Activated CD8-positive, alpha-beta T cell treated with anti-CD3 and anti-CD28 coated beads for 36 hours (primary cell): ENCODE data around the gene FIGLA. TPM values are rescaled to one million over a fixed set of nuclear protein-coding genes. Genes with fewer than 3 reads are reported as not detected.
A peak's percentile ranks its signal among the peaks of the same experiment; 100 is the strongest.

ENCODE experiments used
- ATAC-seq: fragments of 200-7000 bp; cut with Tn5 transposase; one replicate; pipeline ENCODE4 v1.10.0; 2021; ENCODE audit warnings: mild to moderate bottlenecking, moderate library complexity
- CTCF ChIA-PET: fragments of 350-600 bp; sonication (Branson Sonifier 250); formaldehyde crosslinking; loops from one replicate; lab custom pipeline; 2021; ENCODE audit warnings: antibody characterized with exemption; lab: Charles Lee
- POLR2A ChIA-PET: fragments of 350-600 bp; sonication (Branson Sonifier 250); formaldehyde crosslinking; loops from one replicate; lab custom pipeline; 2021; ENCODE audit warnings: antibody characterized with exemption; lab: Charles Lee
- DNase-seq: peaks from one replicate; pipeline ENCODE4 v3.0.0-alpha.2; 2020
- H3K27ac Mint-ChIP-seq: one replicate; pipeline ENCODE4 v1.8.0; 2021; ENCODE audit warnings: mild to moderate bottlenecking, mixed read lengths
- H3K27me3 Mint-ChIP-seq: one replicate; pipeline ENCODE4 v1.8.0; 2021; ENCODE audit warnings: mixed read lengths
- H3K36me3 Mint-ChIP-seq: one replicate; pipeline ENCODE4 v1.8.0; 2021; ENCODE audit warnings: low read depth, mixed read lengths
- H3K4me1 Mint-ChIP-seq: one replicate; pipeline ENCODE4 v1.8.0; 2021; ENCODE audit warnings: low read depth, mixed read lengths
- H3K4me3 Mint-ChIP-seq: one replicate; pipeline ENCODE4 v1.8.0; 2021; ENCODE audit warnings: mild to moderate bottlenecking, moderate library complexity, mixed read lengths
- H3K9me3 Mint-ChIP-seq: one replicate; pipeline ENCODE4 v1.8.0; 2021; ENCODE audit warnings: mixed read lengths
- CTCF ChIP-seq: fragments of 200-600 bp; IDR thresholded peaks from one replicate; pipeline ENCODE4 v1.8.0; 2022; ENCODE audit warnings: antibody characterized with exemption, mild to moderate bottlenecking
- intact Hi-C: fragments of 100-400 bp; cut with micrococcal nuclease; formaldehyde crosslinking; loops from one replicate; pipeline ENCODE4 v1.10.0; 2022
- total RNA-seq, 2 experiments: library from RNA; stranded (reverse); gene quantifications; one replicate each; pipeline ENCODE4 v1.2.3, GENCODE V29; 2021

FIGLA gene
- total RNA-seq, 2 experiments from 2014 or later: not detected

GRCh38 chr2:70767699-70768589, 22.5 kb downstream of the FIGLA start, which contains the start of gene ADD2:
ADD2 (minus strand) TSS chr2:70768200; CDS start chr2:70706408, 61,792 bp downstream.
- H3K27ac Mint-ChIP-seq: peak within 1 kb of the TSS; percentile 84
- ChIA-PET CTCF (interaction anchor here (0.6 to 2.7 kb wide), 21 partner anchors 10 to 564 kb away, joined by 3 to 17 read pairs (median 4); partner anchors contain the start of genes FIGLA and ZNF638), POLR2A (interaction anchor here (0.6 to 1.5 kb wide), 5 partner anchors 12 to 111 kb away, joined by 3 to 6 read pairs (median 4); no protein-coding TSS in a partner anchor)
- H3K27me3 Mint-ChIP-seq: peaks cover 30% of the 10 kb centered on the region
- ATAC-seq: peak; percentile 80
- H3K36me3 Mint-ChIP-seq: no peaks in the 10 kb centered on the region
- intact Hi-C loops: no loop called here
- peak; percentile 44 for TF ChIP-seq CTCF
- peak; percentile 79 for DNase-seq
- H3K4me1 Mint-ChIP-seq: peaks cover 9% of the 10 kb centered on the region
- H3K4me3 Mint-ChIP-seq: peak within 1 kb of the TSS; percentile 85
- H3K9me3 Mint-ChIP-seq: no peaks in the 10 kb centered on the region

GRCh38 chr2:70767079-70767698, 23.3 kb downstream of the FIGLA start:
- Mint-ChIP-seq H3K27ac (peak overlapping the region; percentile 57), H3K4me1 (peaks cover 9% of the 10 kb centered on the region), H3K4me3 (peak overlapping the region; percentile 85), H3K36me3 (no peaks in the 10 kb centered on the region), H3K9me3 (no peaks in the 10 kb centered on the region), H3K27me3 (peaks cover 29% of the 10 kb centered on the region)
- peak; percentile 35 for DNase-seq
- ATAC-seq: peak; percentile 25
- ChIA-PET POLR2A (interaction anchor here (0.9 to 1.4 kb wide), 2 partner anchors 13 to 32 kb away, joined by 3 to 4 read pairs; no protein-coding TSS in a partner anchor), CTCF (interaction anchor here (0.7 to 2.7 kb wide), 8 partner anchors 11 to 120 kb away, joined by 3 to 17 read pairs (median 6); no protein-coding TSS in a partner anchor)
- intact Hi-C loops: no loop called here
- no peak for TF ChIP-seq CTCF

GRCh38 chr2:70766357-70767078, 23.9 kb downstream of the FIGLA start:
- Mint-ChIP-seq H3K9me3 (no peaks in the 10 kb centered on the region), H3K27ac (no peak overlapping the region), H3K27me3 (peaks cover 29% of the 10 kb centered on the region), H3K36me3 (no peaks in the 10 kb centered on the region), H3K4me3 (peak overlapping the region; percentile 77), H3K4me1 (peaks cover 9% of the 10 kb centered on the region)
- ATAC-seq: no peak
- TF ChIP-seq CTCF: no peak
- ChIA-PET POLR2A (no interaction called here), CTCF (no interaction called here)
- intact Hi-C loops: no loop called here
- no peak for DNase-seq

GRCh38 chr2:70765507-70765906, 24.9 kb downstream of the FIGLA start:
- H3K27me3 Mint-ChIP-seq: peaks cover 26% of the 10 kb centered on the region
- intact Hi-C loops: no loop called here
- no peak overlapping the region for H3K27ac Mint-ChIP-seq
- POLR2A ChIA-PET: no interaction called here
- CTCF ChIA-PET: interaction anchor here (1.0 to 1.3 kb wide), 2 partner anchors 24 to 155 kb away, joined by 3 to 4 read pairs; partner anchors contain the start of gene FIGLA
- H3K36me3 Mint-ChIP-seq: no peaks in the 10 kb centered on the region
- no peaks in the 10 kb centered on the region for H3K9me3 Mint-ChIP-seq
- no peak overlapping the region for H3K4me3 Mint-ChIP-seq
- peaks cover 9% of the 10 kb centered on the region for H3K4me1 Mint-ChIP-seq
- DNase-seq: no peak
- ATAC-seq: no peak
- TF ChIP-seq CTCF: no peak
